GM19467 (cell line): ENCODE data around the gene APBB1IP.
"Not testable (repeated sequence)": the region's sequence is repeated elsewhere in the genome, so short reads cannot be mapped to it uniquely, and the experiment has no call there.

Source experiments
- ATAC-seq: cut with Tn5 transposase; IDR thresholded peaks from one replicate; pipeline ENCODE4 v1.9.1; 2021; ENCODE audit warnings: mild to moderate bottlenecking, moderate library complexity; ENCODE audit not compliant: unreplicated experiment

APBB1IP gene

DNA sequence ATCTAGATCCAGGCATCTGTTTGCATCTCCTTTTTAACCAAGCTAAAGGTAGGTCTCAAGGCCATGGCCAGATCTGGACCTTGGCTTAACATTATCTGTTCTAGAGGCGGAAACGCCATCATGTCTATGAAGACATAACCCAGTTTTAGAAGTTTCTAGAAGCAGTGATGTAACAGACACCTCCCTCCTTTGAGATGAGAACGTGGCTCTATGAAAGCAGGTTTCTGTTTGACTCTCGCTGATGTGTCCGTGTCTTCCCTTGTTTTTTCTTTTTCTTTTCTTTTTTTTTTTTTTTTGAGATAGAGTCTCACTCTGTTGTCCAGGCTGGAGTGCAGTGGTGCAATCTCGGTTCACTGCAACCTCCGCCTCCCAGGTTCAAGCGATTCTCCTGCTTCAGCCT, 36.7 kb downstream of the APBB1IP start:
- not testable (repeated sequence) for ATAC-seq

- no peak for ATAC-seq
Observed at GRCh38 chr10:26475386-26475785, 37.2 kb downstream of the APBB1IP start.

GRCh38 chr10:26477501-26477900, 39.4 kb downstream of the APBB1IP start:
- no peak for ATAC-seq

DNA sequence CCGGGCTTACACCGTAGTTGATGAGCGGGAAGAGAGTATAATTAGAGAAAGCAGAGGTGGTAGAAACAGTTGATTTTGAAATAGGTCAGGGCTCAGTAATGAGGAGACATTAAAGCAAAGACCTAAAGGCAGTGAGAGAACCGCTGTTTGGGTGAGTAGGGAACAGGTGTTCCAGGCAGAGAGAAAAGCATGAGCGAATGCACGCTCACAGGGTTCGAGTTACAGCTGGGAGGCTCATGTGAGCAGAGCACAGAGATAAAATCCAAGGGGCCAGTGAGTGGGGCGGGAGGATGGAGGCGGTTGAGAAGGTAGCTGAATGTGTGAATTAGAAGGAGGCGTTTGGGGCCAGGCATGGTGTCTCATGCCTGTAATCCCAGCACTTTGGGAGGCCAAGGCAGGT, 39.9 kb downstream of the APBB1IP start:
- no peak for ATAC-seq

DNA sequence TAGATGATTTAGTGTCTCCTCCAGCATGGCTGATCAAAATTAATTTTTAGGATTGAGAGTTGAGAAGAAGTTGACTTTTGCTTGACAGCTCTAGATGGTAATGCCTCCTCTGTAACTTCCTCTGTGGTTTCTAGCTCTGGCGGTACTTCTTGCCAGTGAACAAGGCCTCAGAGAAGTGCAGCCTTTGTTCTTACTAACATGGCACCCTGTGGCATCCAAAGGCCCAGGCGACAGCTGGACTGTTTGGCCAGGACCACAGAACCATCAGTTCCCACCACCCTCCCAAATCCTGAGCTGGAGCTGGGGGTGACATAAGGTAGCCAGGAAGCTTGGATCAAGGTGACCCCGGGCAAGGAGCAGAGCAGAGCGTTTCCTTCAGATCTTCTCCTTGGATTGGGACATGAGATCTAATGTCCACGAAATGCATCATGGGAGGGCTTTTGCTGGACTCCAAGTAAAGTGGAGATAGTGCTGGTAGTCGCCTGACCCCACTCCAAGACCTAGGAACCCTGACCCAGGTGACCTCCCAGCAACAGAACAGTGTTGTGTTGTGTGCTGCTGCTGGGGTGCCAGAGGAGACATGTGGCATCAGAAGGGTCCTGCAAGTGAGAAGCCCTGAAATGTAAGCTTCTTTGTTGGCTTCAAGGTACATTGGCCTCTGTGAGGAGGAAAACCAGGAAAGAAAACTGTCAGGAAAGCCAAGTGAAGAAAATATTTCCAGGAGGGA, 41.8 kb downstream of the APBB1IP start:
- ATAC-seq: no peak

- ATAC-seq: no peak
Observed at GRCh38 chr10:26481315-26481692, 43.2 kb downstream of the APBB1IP start.

GRCh38 chr10:26481914-26482550, 43.9 kb downstream of the APBB1IP start:
- no peak for ATAC-seq

DNA sequence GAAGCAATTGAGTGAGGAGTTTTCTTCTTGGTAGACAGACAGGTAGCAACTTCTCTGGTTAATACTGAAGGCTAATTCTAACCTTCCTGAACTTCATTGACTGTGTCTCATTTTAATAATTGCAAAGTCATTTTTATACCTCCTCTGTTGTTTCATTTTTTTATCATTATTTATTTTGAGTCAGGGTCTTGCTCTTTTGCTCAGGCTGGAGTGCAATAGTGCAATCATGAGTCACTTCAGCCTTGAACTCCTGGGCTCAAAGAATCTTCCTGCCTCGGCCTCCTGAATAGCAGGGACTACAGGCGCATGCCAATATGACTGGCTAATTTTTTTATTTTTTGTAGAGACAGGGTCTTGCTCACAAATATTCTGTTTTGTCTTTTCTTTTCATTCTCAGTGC, 45.4 kb downstream of the APBB1IP start:
- ATAC-seq: no peak

- no peak for ATAC-seq
Observed at GRCh38 chr10:26485150-26485941, 47.2 kb downstream of the APBB1IP start.

DNA sequence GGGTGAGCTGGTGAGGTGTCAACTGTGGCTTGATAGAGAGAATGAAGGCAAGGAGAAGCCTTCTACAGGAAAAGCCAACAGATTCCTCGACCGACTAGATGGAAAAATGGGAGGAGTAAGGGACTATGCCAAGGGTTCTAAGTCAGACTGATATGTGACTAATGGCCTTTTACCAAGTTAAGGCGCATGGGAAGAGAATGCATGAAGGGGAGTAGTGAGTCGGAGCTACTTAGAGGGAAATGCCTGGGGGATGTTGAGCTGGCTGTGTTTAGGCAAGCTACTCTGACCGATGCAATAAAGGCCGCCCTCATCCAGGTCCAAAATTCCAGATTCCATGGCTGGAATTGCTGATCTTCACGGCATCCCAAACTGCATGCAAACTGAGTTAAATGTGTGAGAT, 48.2 kb downstream of the APBB1IP start:
- ATAC-seq: no peak

DNA sequence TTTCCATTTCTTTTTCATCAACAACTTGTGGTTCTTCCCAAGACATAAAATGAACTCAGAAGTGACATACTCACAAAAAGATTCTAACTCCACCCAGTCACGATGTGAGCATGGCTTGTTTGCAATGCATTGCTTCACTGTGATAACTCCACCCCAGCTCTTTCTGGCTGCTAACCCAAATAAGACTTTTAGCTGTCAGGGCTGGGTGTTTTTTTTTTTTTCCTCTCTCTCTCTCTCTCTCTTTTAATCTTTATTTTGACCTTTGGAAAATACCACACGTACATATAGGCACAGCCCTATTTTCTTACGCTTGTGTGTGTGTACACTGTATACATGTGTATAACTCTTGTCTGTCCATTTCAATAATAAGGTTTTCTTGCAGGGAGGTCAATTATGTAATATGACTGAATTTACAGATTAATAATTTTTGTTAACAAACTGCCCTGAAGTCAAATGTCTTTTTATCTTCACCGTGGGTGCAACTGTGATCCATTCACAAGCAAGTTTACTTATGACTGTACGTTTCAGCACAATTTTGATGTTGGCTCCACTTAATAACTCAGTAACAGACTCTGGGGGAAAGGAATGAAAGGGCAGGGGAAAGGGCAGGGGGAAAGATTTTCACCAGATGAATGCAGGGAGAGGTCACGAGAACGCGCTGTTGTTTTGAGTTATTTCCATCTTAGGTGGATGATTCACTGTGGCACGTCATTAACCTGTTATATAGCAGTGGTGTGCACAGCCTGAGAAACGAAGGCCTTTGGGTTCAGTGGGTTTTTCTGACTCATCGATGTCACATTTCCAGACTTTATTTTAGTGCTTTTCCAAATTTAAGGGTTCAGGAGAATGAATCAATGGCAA, 49.1 kb downstream of the APBB1IP start:
- ATAC-seq: peak; percentile 73

- no peak for ATAC-seq
Observed at GRCh38 chr10:26488344-26488743, 50.2 kb downstream of the APBB1IP start.

GRCh38 chr10:26489081-26489480, 50.9 kb downstream of the APBB1IP start:
- no peak for ATAC-seq

DNA sequence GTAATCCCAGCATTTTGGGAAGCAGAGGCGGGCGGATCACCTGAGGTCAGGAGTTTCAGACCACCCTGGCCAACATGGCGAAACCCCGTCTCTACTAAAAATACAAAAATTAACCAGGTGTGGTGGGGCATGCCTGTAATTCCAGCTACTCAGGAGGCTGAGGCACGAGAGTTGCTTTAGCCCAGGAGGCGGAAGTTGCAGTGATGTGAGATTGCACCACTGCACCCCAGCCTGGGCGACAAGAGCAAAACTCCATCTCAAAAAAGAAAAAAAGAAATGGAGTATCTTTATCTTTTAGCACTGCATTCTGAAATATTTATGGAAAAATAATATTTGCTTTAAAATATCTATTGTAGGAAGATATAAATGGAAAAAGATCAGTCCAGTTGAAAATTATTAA, 52.2 kb downstream of the APBB1IP start:
- not testable (repeated sequence) for ATAC-seq

- ATAC-seq: no peak
Observed at GRCh38 chr10:26491276-26491675, 53.1 kb downstream of the APBB1IP start.

DNA sequence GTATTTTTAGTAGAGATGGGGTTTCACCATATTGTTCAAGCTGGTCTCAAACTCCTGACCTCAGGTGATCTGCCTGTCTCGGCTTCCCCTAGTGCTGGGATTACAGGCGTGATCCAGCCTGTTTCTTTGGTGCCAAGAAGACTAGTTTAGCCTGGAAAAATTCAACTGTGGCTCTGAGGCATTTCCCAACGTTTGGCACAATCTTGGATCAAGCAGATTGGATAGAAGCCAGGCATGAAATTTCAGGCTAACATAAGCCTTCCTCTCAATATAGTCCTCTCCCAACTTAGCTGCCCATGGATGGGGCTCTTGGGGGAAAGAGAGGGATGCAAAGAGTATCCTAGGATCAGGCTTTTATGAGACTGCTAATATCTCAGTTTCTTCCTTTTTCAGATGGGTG, 53.8 kb downstream of the APBB1IP start:
- ATAC-seq: no peak

DNA sequence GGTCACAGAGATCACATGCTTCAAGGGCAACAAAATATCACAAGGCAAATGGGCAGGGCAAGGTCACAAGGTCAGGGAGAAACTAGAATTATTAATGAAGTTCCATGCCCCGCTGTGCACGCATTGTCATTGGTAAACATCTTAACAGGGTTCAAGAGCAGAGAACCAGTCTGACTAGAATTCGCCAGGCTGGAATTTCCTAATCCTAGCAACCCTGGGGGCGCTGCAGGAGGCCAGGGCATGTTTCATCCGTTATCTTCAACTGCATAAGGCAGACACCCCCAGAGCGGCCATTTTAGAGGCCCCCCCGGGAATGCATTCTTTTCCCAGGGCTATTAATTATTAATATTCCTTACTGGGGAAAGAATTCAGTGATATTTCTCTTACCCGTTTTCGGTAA, 54.6 kb downstream of the APBB1IP start:
- not testable (repeated sequence) for ATAC-seq

- no peak for ATAC-seq
Observed at GRCh38 chr10:26494018-26494417, 55.9 kb downstream of the APBB1IP start.

DNA sequence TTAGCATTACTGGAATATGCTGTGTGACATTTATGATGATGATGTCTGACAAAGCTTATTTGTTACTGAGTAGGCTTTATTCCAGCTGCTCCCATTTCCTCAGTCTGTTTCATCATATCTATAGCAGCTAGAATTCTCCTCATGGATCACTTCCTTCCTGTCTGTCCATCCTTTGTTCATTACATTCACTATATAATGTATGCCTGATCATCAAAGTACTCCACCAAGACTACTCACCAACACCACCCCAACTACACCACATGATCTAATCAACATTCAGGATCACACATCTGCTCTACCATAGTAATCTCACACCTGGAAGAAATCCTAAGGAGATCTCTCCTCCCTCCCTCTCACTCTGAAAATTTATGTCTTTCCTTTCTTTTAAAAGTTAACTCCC, 61.3 kb downstream of the APBB1IP start:
- no peak for ATAC-seq

GRCh38 chr10:26502986-26503385, 64.8 kb downstream of the APBB1IP start:
- ATAC-seq: no peak

GRCh38 chr10:26503911-26504310, 65.8 kb downstream of the APBB1IP start:
- ATAC-seq: no peak
